IMR-90 (cell line): ENCODE measurements around the gene VMO1.
"Not testable (repeated sequence)": the region's sequence is repeated elsewhere in the genome, so short reads cannot be mapped to it uniquely, and the experiment has no call there.

Source experiments
- CEBPB ChIP-seq: IDR thresholded peaks from 2 replicates; pipeline ENCODE4 v1.6.1; 2012; ENCODE audit warnings: low read depth, low read length, improper control_type of control experiment
- MAFK ChIP-seq: IDR thresholded peaks from 2 replicates; pipeline ENCODE4 v1.6.1; 2012; ENCODE audit warnings: low read depth, low read length, improper control_type of control experiment
- POLR2A ChIP-seq: IDR thresholded peaks from 2 replicates; pipeline ENCODE4 v1.6.1; 2012; ENCODE audit warnings: mild to moderate bottlenecking, low read depth, low read length
- TF ChIP-seq, protein P1 (sequence below): conservative IDR thresholded peaks from 2 replicates; pipeline ENCODE4 v1.5.1; 2012; ENCODE audit warnings: mild to moderate bottlenecking, low read depth, low read length, improper control_type of control experiment
- TF ChIP-seq, protein P2 (sequence below): fragments of 150-350 bp; IDR thresholded peaks from 2 replicates; pipeline ENCODE4 v1.6.1; 2016; ENCODE audit warnings: low read depth, mild to moderate bottlenecking, low read length, moderate library complexity, borderline replicate concordance

GRCh38 chr17:4832829-4833177 lies 46.6 kb upstream of the VMO1 start:
- TF ChIP-seq, protein P1, sequence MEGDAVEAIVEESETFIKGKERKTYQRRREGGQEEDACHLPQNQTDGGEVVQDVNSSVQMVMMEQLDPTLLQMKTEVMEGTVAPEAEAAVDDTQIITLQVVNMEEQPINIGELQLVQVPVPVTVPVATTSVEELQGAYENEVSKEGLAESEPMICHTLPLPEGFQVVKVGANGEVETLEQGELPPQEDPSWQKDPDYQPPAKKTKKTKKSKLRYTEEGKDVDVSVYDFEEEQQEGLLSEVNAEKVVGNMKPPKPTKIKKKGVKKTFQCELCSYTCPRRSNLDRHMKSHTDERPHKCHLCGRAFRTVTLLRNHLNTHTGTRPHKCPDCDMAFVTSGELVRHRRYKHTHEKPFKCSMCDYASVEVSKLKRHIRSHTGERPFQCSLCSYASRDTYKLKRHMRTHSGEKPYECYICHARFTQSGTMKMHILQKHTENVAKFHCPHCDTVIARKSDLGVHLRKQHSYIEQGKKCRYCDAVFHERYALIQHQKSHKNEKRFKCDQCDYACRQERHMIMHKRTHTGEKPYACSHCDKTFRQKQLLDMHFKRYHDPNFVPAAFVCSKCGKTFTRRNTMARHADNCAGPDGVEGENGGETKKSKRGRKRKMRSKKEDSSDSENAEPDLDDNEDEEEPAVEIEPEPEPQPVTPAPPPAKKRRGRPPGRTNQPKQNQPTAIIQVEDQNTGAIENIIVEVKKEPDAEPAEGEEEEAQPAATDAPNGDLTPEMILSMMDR, result not testable (repeated sequence)
- TF ChIP-seq CEBPB, MAFK, POLR2A: not testable (repeated sequence)
- TF ChIP-seq, protein P2, sequence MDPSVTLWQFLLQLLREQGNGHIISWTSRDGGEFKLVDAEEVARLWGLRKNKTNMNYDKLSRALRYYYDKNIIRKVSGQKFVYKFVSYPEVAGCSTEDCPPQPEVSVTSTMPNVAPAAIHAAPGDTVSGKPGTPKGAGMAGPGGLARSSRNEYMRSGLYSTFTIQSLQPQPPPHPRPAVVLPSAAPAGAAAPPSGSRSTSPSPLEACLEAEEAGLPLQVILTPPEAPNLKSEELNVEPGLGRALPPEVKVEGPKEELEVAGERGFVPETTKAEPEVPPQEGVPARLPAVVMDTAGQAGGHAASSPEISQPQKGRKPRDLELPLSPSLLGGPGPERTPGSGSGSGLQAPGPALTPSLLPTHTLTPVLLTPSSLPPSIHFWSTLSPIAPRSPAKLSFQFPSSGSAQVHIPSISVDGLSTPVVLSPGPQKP, result not testable (repeated sequence)
